ENCODE data around the gene NUAK2.

NUAK2 gene

DNA sequence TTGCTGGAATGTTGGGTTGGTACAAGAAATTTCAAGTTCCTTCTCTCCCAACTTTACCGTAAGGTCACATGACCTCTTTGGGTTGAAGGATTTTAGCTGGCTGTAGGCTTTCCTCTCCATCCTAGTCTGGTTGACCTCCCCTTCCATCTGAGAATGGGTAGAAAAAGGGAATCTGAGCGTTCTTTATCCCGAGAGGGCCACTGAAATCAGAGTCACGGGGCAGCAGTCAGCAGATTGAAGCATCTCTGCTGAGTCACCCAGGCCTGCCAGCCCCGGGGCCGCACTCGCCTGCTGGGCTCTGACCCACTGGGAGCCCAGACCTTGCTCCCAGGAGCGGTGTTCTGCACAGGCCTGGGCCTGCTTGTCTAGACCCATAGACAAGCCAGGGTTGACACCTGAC is 62.8 kb downstream of the NUAK2 start:
- in situ Hi-C loops (cut with MboI; ENCODE audit: low sequenced_read_pairs) = no loop called here

DNA sequence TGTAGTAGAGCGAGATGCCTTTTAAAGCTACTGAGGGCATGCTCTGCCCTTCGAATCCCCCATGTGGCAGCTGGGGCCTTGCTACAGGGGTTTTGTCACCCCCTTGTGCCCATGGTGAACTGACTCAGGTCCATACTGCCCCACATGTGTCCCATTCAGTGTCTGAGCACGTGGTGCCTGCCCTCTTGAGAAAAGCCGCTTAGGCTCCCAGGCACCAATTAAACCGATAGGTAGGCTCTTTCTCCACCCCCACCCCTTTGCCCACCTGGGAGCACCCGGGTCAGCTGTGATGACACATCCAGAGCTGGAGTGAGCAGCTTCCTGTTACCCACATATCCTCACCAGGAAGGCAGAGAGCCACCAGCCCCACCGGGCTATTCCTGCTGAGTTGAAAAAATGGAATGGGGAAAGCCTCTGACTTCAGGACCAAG is 63.3 kb downstream of the NUAK2 start:
- in situ Hi-C loops (cut with MboI; ENCODE audit: low sequenced_read_pairs) = no loop called here

DNA sequence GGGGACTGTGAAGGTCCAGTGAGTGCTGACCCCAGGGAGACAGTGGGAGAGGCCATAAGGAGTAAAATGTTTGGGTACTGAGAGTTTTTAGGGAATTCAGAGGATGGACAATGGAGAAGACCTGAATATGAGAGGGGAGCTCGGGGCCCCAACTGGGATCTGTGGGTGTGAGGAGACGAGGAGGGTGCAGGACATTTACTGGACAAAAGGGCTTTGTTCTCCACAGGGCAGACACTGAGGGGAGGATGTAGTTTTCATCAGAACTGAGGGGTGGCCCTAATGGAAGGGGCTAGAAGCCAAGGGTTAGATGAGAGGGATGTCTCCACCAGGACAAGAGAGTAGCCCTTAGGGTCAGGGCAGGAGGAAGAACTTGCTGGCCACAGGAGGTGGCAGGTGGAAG is 63.8 kb downstream of the NUAK2 start:
- in situ Hi-C loops (cut with MboI; ENCODE audit: low sequenced_read_pairs) = no loop called here

DNA sequence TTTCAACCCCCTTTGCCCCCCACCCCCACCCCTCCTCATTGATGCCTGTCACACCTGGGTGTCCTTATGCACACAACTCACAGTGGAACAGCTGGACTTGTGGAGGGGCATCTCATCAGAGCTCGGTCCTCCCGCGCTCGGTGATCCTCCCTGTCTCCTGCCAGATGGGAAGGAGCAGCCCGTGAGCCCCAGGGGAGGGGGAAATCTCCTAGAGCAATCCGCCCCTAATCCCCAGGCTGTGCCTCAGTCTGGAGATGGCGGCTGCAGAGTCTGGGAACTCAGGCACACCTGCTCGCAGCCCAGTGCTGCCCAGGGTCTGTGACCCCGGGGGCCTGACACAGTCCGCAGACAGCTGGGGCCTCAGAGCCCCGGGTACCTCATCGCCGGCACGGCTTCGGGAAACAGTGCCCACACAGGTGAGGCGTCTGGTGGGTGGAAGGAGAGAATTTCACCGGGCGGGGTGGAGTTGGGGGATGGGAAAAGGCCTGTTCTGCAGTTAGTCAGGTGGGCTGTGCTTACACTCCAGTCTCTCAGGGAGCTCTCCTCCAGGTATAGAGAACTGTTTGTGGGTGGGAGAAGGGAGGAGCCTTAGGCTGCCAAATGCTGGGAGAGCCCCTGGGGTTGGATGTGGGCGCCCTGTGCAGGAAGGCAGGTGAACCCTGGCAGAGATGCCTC is 64.5 kb downstream of the NUAK2 start:
- in situ Hi-C loops (cut with MboI; ENCODE audit: low sequenced_read_pairs) = no loop called here

- in situ Hi-C loops (cut with MboI; ENCODE audit: low sequenced_read_pairs) = no loop called here
Measured at GRCh38 chr1:205255941-205256780, 65.4 kb downstream of the NUAK2 start.

Measured in hTERT RPE-1 (cell line).